Liver (tissue), 9 donors: ENCODE measurements around the gene ACP4. TPM values are rescaled to one million over a fixed set of nuclear protein-coding genes. Genes with fewer than 3 reads are reported as not detected.
"Not testable (repeated sequence)": the region's sequence is repeated elsewhere in the genome, so short reads cannot be mapped to it uniquely, and the experiment has no call there.

Experiments
- DNase-seq: peaks from one replicate; pipeline ENCODE4 v3.0.0-alpha.2; 2017; ENCODE audit warnings: low spot score
- H3K27ac ChIP-seq, 2 donors: one replicate each; pipeline ENCODE4 v1.7.0; 2013; ENCODE audit warnings: inconsistent platforms in 2 of 2, low read length in 2 of 2, control low read depth in 1 of 2, low read depth in 1 of 2, mild to moderate bottlenecking in 1 of 2
- H3K27me3 ChIP-seq, 4 donors: one replicate each; pipeline versions ENCODE4 v1.6.1 to v1.7.0; 2013; ENCODE audit warnings: low read length in 3 of 4, inconsistent platforms in 1 of 4, mild to moderate bottlenecking in 1 of 4, moderate library complexity in 1 of 4; ENCODE audit not compliant: control insufficient read depth in 4 of 4, insufficient read depth in 4 of 4
- H3K36me3 ChIP-seq, 4 donors: one replicate each; pipeline versions ENCODE4 v1.6.1 to v1.7.0; 2013; ENCODE audit warnings: low read length in 3 of 4, mild to moderate bottlenecking in 3 of 4, low read depth in 1 of 4, moderate library complexity in 1 of 4; ENCODE audit not compliant: control insufficient read depth in 4 of 4, insufficient read depth in 3 of 4
- H3K4me1 ChIP-seq, 4 donors: one replicate each; pipeline versions ENCODE4 v1.6.1 to v1.7.0; 2013; ENCODE audit warnings: low read length in 3 of 4, mild to moderate bottlenecking in 3 of 4, moderate library complexity in 1 of 4; ENCODE audit not compliant: control insufficient read depth in 4 of 4, insufficient read depth in 4 of 4
- H3K4me3 ChIP-seq, 3 donors: one replicate each; pipeline versions ENCODE4 v1.6.1 to v1.7.0; 2013; ENCODE audit warnings: low read length in 3 of 3, control low read depth in 1 of 3, low read depth in 1 of 3, mild to moderate bottlenecking in 1 of 3
- H3K9ac ChIP-seq, 2 donors: one replicate each; pipeline ENCODE4 v1.7.0; 2013; ENCODE audit warnings: low read length in 2 of 2, mild to moderate bottlenecking in 2 of 2, moderate library complexity in 2 of 2, control low read depth in 1 of 2, low read depth in 1 of 2
- H3K9me3 ChIP-seq, 4 donors: one replicate each; pipeline versions ENCODE4 v1.6.1 to v1.7.0; 2013; ENCODE audit warnings: low read length in 3 of 4; ENCODE audit not compliant: control insufficient read depth in 4 of 4
- CTCF ChIP-seq: fragments of 150-350 bp; IDR thresholded peaks from 2 replicates; pipeline ENCODE4 v1.5.1; 2017; ENCODE audit warnings: improper control_type of control experiment, low read depth, low read length; ENCODE audit not compliant: missing input control
- EGR1 ChIP-seq, 2 donors: IDR thresholded peaks; 2 replicates each; pipeline ENCODE4 v1.6.1; 2016 to 2018; ENCODE audit warnings: antibody characterized with exemption in 2 of 2, low read depth in 2 of 2
- FOXA1 ChIP-seq: IDR thresholded peaks from 2 replicates; pipeline ENCODE4 v1.6.1; 2016; ENCODE audit warnings: antibody characterized with exemption
- FOXA2 ChIP-seq: IDR thresholded peaks from 2 replicates; pipeline ENCODE4 v1.6.1; 2016; ENCODE audit warnings: antibody characterized with exemption
- GABPA ChIP-seq, 2 donors: IDR thresholded peaks in 1 of 2; conservative IDR thresholded peaks in 1 of 2; 2 replicates each; pipeline ENCODE4 v1.6.1; 2016; ENCODE audit warnings: antibody characterized with exemption in 2 of 2, mild to moderate bottlenecking in 1 of 2, moderate library complexity in 1 of 2
- HNF4A ChIP-seq, 2 donors: conservative IDR thresholded peaks; 2 replicates each; pipeline ENCODE4 v1.6.1; 2016; ENCODE audit warnings: antibody characterized with exemption in 2 of 2, mild to moderate bottlenecking in 2 of 2
- HNF4G ChIP-seq: IDR thresholded peaks from 2 replicates; pipeline ENCODE4 v1.6.1; 2016; ENCODE audit warnings: antibody characterized with exemption
- JUND ChIP-seq, 2 donors: IDR thresholded peaks; 2 replicates each; pipeline ENCODE4 v1.6.1; 2016; ENCODE audit warnings: antibody characterized with exemption in 2 of 2
- MAX ChIP-seq: IDR thresholded peaks from 2 replicates; pipeline ENCODE4 v1.6.1; 2016; ENCODE audit warnings: antibody characterized with exemption
- NR2F2 ChIP-seq: IDR thresholded peaks from 2 replicates; pipeline ENCODE4 v1.6.1; 2016; ENCODE audit warnings: antibody characterized with exemption
- RAD21 ChIP-seq, 2 donors: IDR thresholded peaks; 2 replicates each; pipeline ENCODE4 v1.6.1; 2016; ENCODE audit warnings: antibody characterized with exemption in 2 of 2, mild to moderate bottlenecking in 2 of 2
- RXRA ChIP-seq, 2 donors: IDR thresholded peaks; 2 replicates each; pipeline ENCODE4 v1.6.1; 2017 to 2018; ENCODE audit warnings: antibody characterized with exemption in 2 of 2, mild to moderate bottlenecking in 1 of 2
- SP1 ChIP-seq: IDR thresholded peaks from 2 replicates; pipeline ENCODE4 v1.6.1; 2018; ENCODE audit warnings: antibody characterized with exemption, mild to moderate bottlenecking
- TAF1 ChIP-seq: conservative IDR thresholded peaks from 2 replicates; pipeline ENCODE4 v1.6.1; 2016; ENCODE audit warnings: antibody characterized with exemption, mild to moderate bottlenecking
- YY1 ChIP-seq: IDR thresholded peaks from 2 replicates; pipeline ENCODE4 v1.6.1; 2016; ENCODE audit warnings: antibody characterized with exemption, mild to moderate bottlenecking
- WGBS: extraction: QIAGEN DNeasy Blood & Tissue Kit; methylation state at CpG from one replicate; pipeline ENCODE4 v1.1.7; 2013; 5-methylcytosine and 5-hydroxymethylcytosine counted together
- polyA plus RNA-seq, 2 donors: library from polyadenylated mRNA; stranded (reverse) in 1 of 2; unstranded in 1 of 2; fragments of 200-250 nt in 1 of 2; fragments of >200 nt in 1 of 2; fragmentation: Nextera tagmentation in 1 of 2; extraction: Ambion mirVana in 1 of 2; gene quantifications; one replicate each; pipeline versions ENCODE4 v1.2.1 to v1.2.3, GENCODE V29; 2013 to 2015
- total RNA-seq, 2 donors: library from RNA; depleted of rRNA; stranded (reverse); fragments of >200 nt; gene quantifications; one replicate each; pipeline ENCODE4 v1.2.3, GENCODE V29; 2014
- TF ChIP-seq, protein P1 (sequence below): IDR thresholded peaks from 2 replicates; pipeline ENCODE4 v1.6.1; 2016; ENCODE audit warnings: antibody characterized with exemption, mild to moderate bottlenecking
- TF ChIP-seq, protein P2 (sequence below): IDR thresholded peaks from 2 replicates; pipeline ENCODE4 v1.6.1; 2016; ENCODE audit warnings: antibody characterized with exemption
- TF ChIP-seq, protein P3 (sequence below): IDR thresholded peaks from 2 replicates; pipeline ENCODE4 v1.6.1; 2016; ENCODE audit warnings: antibody characterized with exemption
- donor health status: healthy.
- donor health status: healthy.
- donor health status: healthy.
- donor health status: healthy.
- donor health status: healthy.

Gene ACP4
- total and polyA plus RNA-seq, 4 donors, result 0.06 to 0.19 TPM; not detected in 2

DNA sequence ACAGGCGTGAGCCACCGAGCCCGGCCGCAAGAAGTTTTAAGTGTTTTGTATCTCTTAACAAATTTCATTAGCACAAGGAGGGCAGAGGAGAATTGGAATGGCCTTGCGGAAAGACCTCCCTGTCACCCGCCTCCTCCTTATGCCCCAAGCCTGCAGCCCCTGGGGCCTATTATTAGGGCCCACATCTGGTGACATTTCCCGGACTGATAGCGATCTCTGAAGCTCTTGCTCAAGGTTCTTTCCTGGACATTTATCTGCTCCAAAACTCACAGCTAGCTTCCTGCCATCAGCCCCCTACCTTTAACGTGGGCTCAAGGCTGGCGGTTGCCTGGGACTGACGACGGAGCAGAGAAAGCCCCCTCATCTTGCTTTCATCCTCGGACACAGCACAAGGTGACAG, 26.7 kb upstream of the ACP4 start:
- not testable (repeated sequence) for H3K4me1 ChIP-seq, H3K9ac ChIP-seq, H3K4me3 ChIP-seq, H3K9me3 ChIP-seq, H3K36me3 ChIP-seq, DNase-seq, H3K27ac ChIP-seq, H3K27me3 ChIP-seq
- 72% methylated on average over 13 of the region's 13 CpGs for WGBS

GRCh38 chr19:50764409-50764808, 25.8 kb upstream of the ACP4 start:
- no peaks in the 10 kb centered on the region for H3K36me3 ChIP-seq
- no peak overlapping the region for H3K4me3 ChIP-seq
- no peaks in the 10 kb centered on the region for H3K4me1 ChIP-seq
- H3K9me3 ChIP-seq, result no peaks in the 10 kb centered on the region
- no peaks in the 10 kb centered on the region for H3K27me3 ChIP-seq
- no peak for DNase-seq
- no peak overlapping the region for H3K27ac ChIP-seq
- no peak for TF ChIP-seq MAX
- TF ChIP-seq CTCF, result no peak
- no peak for TF ChIP-seq HNF4A (conservative IDR thresholded peaks at IDR 0.05)
- TF ChIP-seq, protein P1, sequence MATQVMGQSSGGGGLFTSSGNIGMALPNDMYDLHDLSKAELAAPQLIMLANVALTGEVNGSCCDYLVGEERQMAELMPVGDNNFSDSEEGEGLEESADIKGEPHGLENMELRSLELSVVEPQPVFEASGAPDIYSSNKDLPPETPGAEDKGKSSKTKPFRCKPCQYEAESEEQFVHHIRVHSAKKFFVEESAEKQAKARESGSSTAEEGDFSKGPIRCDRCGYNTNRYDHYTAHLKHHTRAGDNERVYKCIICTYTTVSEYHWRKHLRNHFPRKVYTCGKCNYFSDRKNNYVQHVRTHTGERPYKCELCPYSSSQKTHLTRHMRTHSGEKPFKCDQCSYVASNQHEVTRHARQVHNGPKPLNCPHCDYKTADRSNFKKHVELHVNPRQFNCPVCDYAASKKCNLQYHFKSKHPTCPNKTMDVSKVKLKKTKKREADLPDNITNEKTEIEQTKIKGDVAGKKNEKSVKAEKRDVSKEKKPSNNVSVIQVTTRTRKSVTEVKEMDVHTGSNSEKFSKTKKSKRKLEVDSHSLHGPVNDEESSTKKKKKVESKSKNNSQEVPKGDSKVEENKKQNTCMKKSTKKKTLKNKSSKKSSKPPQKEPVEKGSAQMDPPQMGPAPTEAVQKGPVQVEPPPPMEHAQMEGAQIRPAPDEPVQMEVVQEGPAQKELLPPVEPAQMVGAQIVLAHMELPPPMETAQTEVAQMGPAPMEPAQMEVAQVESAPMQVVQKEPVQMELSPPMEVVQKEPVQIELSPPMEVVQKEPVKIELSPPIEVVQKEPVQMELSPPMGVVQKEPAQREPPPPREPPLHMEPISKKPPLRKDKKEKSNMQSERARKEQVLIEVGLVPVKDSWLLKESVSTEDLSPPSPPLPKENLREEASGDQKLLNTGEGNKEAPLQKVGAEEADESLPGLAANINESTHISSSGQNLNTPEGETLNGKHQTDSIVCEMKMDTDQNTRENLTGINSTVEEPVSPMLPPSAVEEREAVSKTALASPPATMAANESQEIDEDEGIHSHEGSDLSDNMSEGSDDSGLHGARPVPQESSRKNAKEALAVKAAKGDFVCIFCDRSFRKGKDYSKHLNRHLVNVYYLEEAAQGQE, result no peak
- TF ChIP-seq FOXA2, result no peak
- no peak for TF ChIP-seq FOXA1
- TF ChIP-seq JUND (IDR thresholded peaks at IDR 0.05), result no peak
- no peak for TF ChIP-seq RXRA (IDR thresholded peaks at IDR 0.05)
- TF ChIP-seq RAD21 (IDR thresholded peaks at IDR 0.05), result no peak
- TF ChIP-seq GABPA (IDR thresholded peaks at IDR 0.05 in 1 of 2, conservative IDR thresholded peaks at IDR 0.05 in 1 of 2), result no peak
- TF ChIP-seq, protein P2, sequence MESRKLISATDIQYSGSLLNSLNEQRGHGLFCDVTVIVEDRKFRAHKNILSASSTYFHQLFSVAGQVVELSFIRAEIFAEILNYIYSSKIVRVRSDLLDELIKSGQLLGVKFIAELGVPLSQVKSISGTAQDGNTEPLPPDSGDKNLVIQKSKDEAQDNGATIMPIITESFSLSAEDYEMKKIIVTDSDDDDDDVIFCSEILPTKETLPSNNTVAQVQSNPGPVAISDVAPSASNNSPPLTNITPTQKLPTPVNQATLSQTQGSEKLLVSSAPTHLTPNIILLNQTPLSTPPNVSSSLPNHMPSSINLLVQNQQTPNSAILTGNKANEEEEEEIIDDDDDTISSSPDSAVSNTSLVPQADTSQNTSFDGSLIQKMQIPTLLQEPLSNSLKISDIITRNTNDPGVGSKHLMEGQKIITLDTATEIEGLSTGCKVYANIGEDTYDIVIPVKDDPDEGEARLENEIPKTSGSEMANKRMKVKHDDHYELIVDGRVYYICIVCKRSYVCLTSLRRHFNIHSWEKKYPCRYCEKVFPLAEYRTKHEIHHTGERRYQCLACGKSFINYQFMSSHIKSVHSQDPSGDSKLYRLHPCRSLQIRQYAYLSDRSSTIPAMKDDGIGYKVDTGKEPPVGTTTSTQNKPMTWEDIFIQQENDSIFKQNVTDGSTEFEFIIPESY, result no peak
- TF ChIP-seq TAF1, result no peak
- no peak for TF ChIP-seq NR2F2
- TF ChIP-seq YY1, result no peak
- no peak for TF ChIP-seq SP1
- TF ChIP-seq, protein P3, sequence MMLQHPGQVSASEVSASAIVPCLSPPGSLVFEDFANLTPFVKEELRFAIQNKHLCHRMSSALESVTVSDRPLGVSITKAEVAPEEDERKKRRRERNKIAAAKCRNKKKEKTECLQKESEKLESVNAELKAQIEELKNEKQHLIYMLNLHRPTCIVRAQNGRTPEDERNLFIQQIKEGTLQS, result no peak
- TF ChIP-seq HNF4G, result no peak
- no peak for TF ChIP-seq EGR1 (IDR thresholded peaks at IDR 0.05; ENCODE audit: low read depth in 2 of 2)
- no peak overlapping the region for H3K9ac ChIP-seq
- WGBS, result 72% methylated on average over 7 of the region's 7 CpGs

GRCh38 chr19:50766746-50767145, 23.5 kb upstream of the ACP4 start:
- H3K4me1 ChIP-seq, DNase-seq, H3K36me3 ChIP-seq, H3K27me3 ChIP-seq, H3K9ac ChIP-seq, H3K4me3 ChIP-seq, H3K9me3 ChIP-seq, H3K27ac ChIP-seq: not testable (repeated sequence)
- WGBS, result 70% methylated on average over 12 of the region's 12 CpGs

- H3K9ac ChIP-seq, H3K4me3 ChIP-seq, H3K36me3 ChIP-seq, H3K27me3 ChIP-seq, H3K9me3 ChIP-seq, H3K27ac ChIP-seq, DNase-seq, H3K4me1 ChIP-seq: not testable (repeated sequence)
- 37% methylated on average over 5 of the region's 5 CpGs for WGBS
These were observed 23.0 kb upstream of the ACP4 start for GRCh38 chr19:50767263-50767662.
